GM12874 (cell line): ENCODE data around the gene AUTS2.

Source experiments
- TF ChIP-seq, protein P1 (sequence below): IDR thresholded peaks from 2 replicates; pipeline ENCODE4 v1.5.1; 2011; ENCODE audit warnings: low read depth, mild to moderate bottlenecking, control low read depth, low read length, moderate library complexity; ENCODE audit not compliant: insufficient read depth

Gene AUTS2

DNA sequence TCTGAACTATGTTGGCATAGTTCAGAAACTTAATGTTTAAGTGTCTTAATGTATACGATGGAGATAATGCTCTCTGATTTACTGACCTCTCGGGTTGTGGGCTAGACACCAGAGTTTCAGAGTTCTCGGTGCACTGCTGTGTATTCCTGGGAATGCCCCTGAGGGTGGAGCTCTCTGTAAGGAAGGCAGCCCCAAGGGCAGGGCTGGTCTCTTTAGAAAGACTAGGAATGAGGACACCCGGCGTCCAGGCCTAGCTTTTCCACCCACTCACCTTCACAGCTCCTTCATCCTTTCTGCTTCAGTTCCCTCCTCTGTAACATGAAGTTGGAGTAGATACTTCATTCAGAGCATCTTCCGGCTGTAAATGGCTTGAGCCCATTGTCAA, 997.1 kb downstream of the AUTS2 start:
- TF ChIP-seq, protein P1, sequence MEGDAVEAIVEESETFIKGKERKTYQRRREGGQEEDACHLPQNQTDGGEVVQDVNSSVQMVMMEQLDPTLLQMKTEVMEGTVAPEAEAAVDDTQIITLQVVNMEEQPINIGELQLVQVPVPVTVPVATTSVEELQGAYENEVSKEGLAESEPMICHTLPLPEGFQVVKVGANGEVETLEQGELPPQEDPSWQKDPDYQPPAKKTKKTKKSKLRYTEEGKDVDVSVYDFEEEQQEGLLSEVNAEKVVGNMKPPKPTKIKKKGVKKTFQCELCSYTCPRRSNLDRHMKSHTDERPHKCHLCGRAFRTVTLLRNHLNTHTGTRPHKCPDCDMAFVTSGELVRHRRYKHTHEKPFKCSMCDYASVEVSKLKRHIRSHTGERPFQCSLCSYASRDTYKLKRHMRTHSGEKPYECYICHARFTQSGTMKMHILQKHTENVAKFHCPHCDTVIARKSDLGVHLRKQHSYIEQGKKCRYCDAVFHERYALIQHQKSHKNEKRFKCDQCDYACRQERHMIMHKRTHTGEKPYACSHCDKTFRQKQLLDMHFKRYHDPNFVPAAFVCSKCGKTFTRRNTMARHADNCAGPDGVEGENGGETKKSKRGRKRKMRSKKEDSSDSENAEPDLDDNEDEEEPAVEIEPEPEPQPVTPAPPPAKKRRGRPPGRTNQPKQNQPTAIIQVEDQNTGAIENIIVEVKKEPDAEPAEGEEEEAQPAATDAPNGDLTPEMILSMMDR = no peak

DNA sequence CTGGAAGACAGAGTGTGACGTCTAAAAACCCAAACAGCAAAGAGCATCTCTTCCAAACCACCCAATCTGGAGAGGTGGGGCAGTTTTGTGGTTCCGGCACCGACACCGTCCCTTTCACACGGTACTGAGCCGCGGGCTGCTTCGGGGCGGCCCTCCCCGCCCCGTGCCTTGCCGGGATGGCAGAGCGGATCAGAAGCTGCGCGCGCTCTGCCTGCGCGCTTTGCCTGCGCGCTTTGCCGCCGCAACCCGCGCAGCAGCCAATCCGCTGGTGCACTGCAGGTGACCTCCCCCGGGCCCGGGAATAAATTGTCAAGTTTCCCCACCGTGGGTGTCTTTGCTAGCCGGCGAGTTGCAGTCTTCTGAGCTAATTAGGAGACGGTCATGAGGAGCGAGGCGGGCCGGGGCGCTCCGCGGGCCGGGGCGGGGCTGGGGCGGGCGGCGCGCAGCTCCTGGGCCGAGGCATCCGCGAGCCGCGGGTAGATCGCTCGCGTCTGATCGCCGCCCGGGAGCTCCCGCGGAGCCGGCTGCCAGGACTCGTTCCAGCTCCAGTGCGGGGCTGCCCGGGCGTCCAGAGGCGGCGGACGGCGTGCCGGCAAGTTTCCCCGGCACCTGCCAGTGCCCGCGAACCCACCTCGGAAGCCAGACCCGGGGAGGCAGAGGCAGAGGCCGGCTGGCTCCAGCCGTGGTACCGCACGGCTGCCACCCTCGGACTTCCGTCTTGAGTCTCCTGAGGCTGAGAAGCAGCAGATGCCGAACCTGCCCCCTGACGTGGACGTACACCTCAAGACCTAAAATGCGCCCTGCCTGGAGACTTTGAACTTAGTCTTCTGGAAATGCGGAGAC, 997.7 kb downstream of the AUTS2 start:
- TF ChIP-seq, protein P1 = no peak

DNA sequence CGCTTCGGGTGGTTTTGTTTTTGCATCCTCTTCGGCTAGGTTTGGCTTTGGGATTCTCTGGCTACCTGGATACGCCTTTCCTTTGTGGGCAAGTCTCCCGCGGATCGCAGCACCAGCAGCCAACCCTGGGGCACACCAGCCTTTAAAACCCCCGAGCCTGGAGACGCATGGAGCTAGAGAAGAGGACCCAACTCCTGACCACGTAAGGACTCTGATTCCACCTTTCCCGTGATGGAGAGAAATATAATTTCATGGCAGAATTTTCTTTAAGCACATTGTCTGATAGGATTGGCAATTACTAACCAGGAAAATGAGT, 998.3 kb downstream of the AUTS2 start:
- TF ChIP-seq, protein P1 = no peak

DNA sequence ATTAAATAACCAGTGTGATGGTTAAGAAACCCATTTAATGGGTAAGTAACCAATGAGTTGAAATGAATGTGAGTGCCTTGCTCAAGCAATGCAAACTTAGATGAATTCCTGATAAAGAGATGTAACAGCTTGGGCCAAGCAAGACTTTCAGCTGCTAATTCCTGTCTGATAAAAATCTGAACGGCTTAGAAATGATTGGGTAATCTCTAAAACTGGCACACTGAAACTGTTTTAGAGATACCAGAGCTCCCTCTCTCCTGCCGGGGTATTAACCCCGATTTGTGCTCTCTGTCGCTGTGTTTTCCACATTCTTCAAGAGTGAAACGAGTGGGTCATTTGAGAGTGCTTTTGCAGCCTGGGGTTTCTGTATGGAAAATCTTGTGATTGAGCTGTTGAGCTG, 998.8 kb downstream of the AUTS2 start:
- TF ChIP-seq, protein P1 = no peak

DNA sequence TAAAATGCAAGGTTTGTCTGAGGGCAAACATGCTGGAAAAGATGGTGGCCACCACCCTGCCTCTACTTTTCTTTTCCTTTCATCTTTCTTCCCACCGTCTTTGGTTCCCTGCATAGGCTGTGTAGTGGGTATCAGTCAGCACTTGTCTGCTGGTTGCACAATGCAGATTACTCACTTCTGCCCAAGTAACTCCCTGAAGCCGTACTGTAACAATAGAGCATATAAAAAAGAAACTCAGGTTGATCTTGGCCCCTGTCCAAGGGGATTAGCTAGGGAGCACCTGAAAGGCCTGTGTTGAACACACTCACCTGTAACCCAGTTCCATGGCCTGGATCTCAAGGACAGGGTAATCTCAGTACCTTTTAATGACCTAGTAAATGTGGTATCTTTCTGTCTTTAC, 1000.7 kb downstream of the AUTS2 start:
- TF ChIP-seq, protein P1 = no peak

DNA sequence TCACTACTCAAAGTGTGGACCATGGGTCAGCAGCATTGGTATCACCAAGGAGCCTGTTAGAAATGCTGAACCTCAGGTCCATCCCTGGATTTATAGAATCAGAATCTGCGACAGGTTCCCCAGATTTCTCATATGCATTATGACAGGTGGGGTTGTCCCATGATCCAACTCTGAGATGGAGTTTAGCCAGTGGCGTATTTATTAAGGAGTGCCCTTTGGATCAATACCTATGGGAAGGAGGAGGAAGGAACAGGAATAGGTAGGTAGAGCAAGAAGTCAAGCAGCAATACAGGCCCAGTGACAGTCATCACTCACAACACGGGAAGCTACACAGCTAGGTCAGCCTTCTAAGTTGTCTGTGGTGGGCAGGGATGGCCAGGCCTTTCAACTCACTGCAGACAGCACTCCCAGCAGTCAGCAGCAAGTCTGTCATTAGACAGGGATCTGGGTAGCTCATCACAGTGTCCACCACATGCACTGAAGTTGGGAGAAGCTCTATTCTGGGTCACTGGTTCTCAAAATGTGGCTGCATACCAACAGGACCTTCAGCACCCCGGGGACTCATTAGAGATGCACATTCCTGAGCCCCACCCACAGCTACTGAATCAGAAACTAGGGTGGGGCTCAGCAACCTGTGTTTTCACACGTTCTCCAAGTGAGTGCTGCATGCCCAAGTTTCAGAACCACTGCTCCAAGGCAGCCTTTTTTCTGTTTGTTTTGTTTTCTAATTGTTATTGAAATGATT, 1001.3 kb downstream of the AUTS2 start:
- TF ChIP-seq, protein P1 = no peak

DNA sequence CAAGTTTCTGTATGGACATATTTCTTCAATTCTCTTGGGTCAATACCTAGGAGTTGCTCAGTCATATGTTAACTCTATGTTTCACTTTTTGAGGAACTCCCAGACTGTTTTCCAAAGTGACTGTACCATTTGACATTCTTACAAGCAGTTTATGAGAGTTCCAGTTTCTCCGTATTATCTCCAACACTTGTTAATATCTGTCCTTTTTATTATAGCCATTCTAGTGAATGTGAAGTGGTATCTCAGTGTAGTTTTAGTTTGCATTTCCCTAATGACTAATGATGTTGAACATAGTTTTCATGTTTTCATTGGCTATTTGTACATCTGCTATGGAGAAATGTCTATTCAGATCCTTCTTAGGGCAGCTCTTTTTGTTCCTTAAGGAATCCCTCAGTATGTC, 1002.7 kb downstream of the AUTS2 start:
- TF ChIP-seq, protein P1 = no peak
